Spinal cord (tissue), 10 donors: Measurements from ENCODE around the gene PNLIP. TPM values are rescaled to one million over a fixed set of nuclear protein-coding genes. Genes with fewer than 3 reads are reported as not detected.

ENCODE experiments used
- DNase-seq, 6 donors: peaks; one replicate each; pipeline versions ENCODE4 v3.0.0 to v3.0.0-alpha.2; 2013 to 2015; ENCODE audit warnings: low spot score in 6 of 6, low read depth in 4 of 6
- H3K27ac ChIP-seq: one replicate; pipeline ENCODE4 v1.5.1; 2013; ENCODE audit warnings: low read depth, low read length, control low read depth
- H3K27me3 ChIP-seq: one replicate; pipeline ENCODE4 v1.6.1; 2013; ENCODE audit warnings: low read length; ENCODE audit not compliant: control insufficient read depth, insufficient read depth
- H3K36me3 ChIP-seq: one replicate; pipeline ENCODE4 v1.6.1; 2013; ENCODE audit warnings: low read length; ENCODE audit not compliant: control insufficient read depth, insufficient read depth
- H3K4me1 ChIP-seq: one replicate; pipeline ENCODE4 v1.6.1; 2013; ENCODE audit warnings: low read length; ENCODE audit not compliant: control insufficient read depth, insufficient read depth
- H3K4me3 ChIP-seq: one replicate; pipeline ENCODE4 v1.5.1; 2013; ENCODE audit warnings: low read depth, low read length, control low read depth
- H3K9me3 ChIP-seq: one replicate; pipeline ENCODE4 v1.6.1; 2013; ENCODE audit warnings: low read length; ENCODE audit not compliant: control insufficient read depth, insufficient read depth
- WGBS: methylation state at CpG from one replicate; pipeline ENCODE4 v1.1.5; 2013; ENCODE audit warnings: missing lambda C conversion rate; ENCODE audit not compliant: insufficient coverage; 5-methylcytosine and 5-hydroxymethylcytosine counted together
- polyA plus RNA-seq, 2 donors: library from polyadenylated mRNA; unstranded; fragments of 120-200 nt; gene quantifications; one replicate each; pipeline ENCODE4 v1.2.1, GENCODE V29; 2013; ENCODE audit not compliant: insufficient read length in 2 of 2
- total RNA-seq, 2 donors: library from RNA; depleted of rRNA in 1 of 2; stranded (reverse); fragments of 120-200 nt in 1 of 2; fragments of >200 nt in 1 of 2; gene quantifications; one replicate each; pipeline versions ENCODE4 v1.2.3 to v1.2.4, GENCODE V29; 2013 to 2014
- donor health status: healthy.

PNLIP gene
- total and polyA plus RNA-seq, 4 donors: 0.11 to 0.57 (median 0.31) TPM

GRCh38 chr10:116566932-116567331, 21.2 kb downstream of the PNLIP start:
- no peaks in the 10 kb centered on the region for H3K9me3 ChIP-seq
- H3K36me3 ChIP-seq: no peaks in the 10 kb centered on the region
- H3K4me1 ChIP-seq: no peaks in the 10 kb centered on the region
- no peak overlapping the region for H3K4me3 ChIP-seq
- H3K27ac ChIP-seq: no peak overlapping the region
- no peaks in the 10 kb centered on the region for H3K27me3 ChIP-seq
- no peak for DNase-seq

GRCh38 chr10:116567335-116567734, 21.6 kb downstream of the PNLIP start:
- WGBS: no CpG with 5 or more reads among the region's 3 CpGs
- no peak overlapping the region for H3K4me3 ChIP-seq

GRCh38 chr10:116574797-116575196, 29.1 kb downstream of the PNLIP start:
- WGBS: 100% methylated on average over 1 of the region's 3 CpGs
- DNase-seq: no peak
- Histone ChIP-seq H3K9me3 (no peaks in the 10 kb centered on the region), H3K4me3 (no peak overlapping the region), H3K36me3 (no peaks in the 10 kb centered on the region), H3K27ac (no peak overlapping the region), H3K27me3 (no peaks in the 10 kb centered on the region), H3K4me1 (no peaks in the 10 kb centered on the region)

More at GRCh38 chr10:116567335-116567734, 21.6 kb downstream of the PNLIP start:
- Histone ChIP-seq H3K27ac (no peak overlapping the region), H3K4me1 (no peaks in the 10 kb centered on the region), H3K9me3 (no peaks in the 10 kb centered on the region), H3K27me3 (no peaks in the 10 kb centered on the region), H3K36me3 (no peaks in the 10 kb centered on the region)
- DNase-seq: no peak

- no peaks in the 10 kb centered on the region for H3K4me1 ChIP-seq
- no peaks in the 10 kb centered on the region for H3K27me3 ChIP-seq
- H3K4me3 ChIP-seq: no peak overlapping the region
- H3K36me3 ChIP-seq: no peaks in the 10 kb centered on the region
- H3K9me3 ChIP-seq: no peaks in the 10 kb centered on the region
- no peak for DNase-seq
- no peak overlapping the region for H3K27ac ChIP-seq
- 100% methylated on average over 3 of the region's 8 CpGs for WGBS
These were observed 42.3 kb downstream of the PNLIP start for GRCh38 chr10:116587878-116588591.

GRCh38 chr10:116588995-116589394, 43.3 kb downstream of the PNLIP start:
- WGBS: 100% methylated on average over 2 of the region's 2 CpGs
- Histone ChIP-seq H3K4me3 (no peak overlapping the region), H3K27ac (no peak overlapping the region), H3K27me3 (no peaks in the 10 kb centered on the region), H3K9me3 (no peaks in the 10 kb centered on the region), H3K4me1 (no peaks in the 10 kb centered on the region), H3K36me3 (no peaks in the 10 kb centered on the region)
- no peak for DNase-seq

GRCh38 chr10:116589926-116590325, 44.2 kb downstream of the PNLIP start:
- no peak overlapping the region for H3K4me3 ChIP-seq
- H3K27ac ChIP-seq: no peak overlapping the region
- no peaks in the 10 kb centered on the region for H3K4me1 ChIP-seq
- WGBS: 73% methylated on average over 1 of the region's 2 CpGs
- no peaks in the 10 kb centered on the region for H3K36me3 ChIP-seq
- DNase-seq: no peak
- no peaks in the 10 kb centered on the region for H3K9me3 ChIP-seq
- no peaks in the 10 kb centered on the region for H3K27me3 ChIP-seq

- H3K9me3 ChIP-seq: no peaks in the 10 kb centered on the region
- H3K4me3 ChIP-seq: no peak within 1 kb of the TSS
- no peak within 1 kb of the TSS for H3K27ac ChIP-seq
- WGBS: 86% methylated on average over 5 of the region's 9 CpGs
- no peaks in the 10 kb centered on the region for H3K36me3 ChIP-seq
- no peaks in the 10 kb centered on the region for H3K27me3 ChIP-seq
- DNase-seq: no peak
- H3K4me1 ChIP-seq: no peaks in the 10 kb centered on the region
These were observed 45.1 kb downstream of the PNLIP start, which contains the start of gene PNLIPRP1 for GRCh38 chr10:116590590-116591444. Gene PNLIPRP1, plus strand, starts transcription at chr10:116590959. Its CDS starts 171 bp downstream, at chr10:116591130.

GRCh38 chr10:116593139-116593740, 47.5 kb downstream of the PNLIP start:
- peak in 1 of 6 donors; percentile 5 for DNase-seq
- H3K9me3 ChIP-seq: no peaks in the 10 kb centered on the region
- no peaks in the 10 kb centered on the region for H3K36me3 ChIP-seq
- no peaks in the 10 kb centered on the region for H3K27me3 ChIP-seq
- WGBS: 89% methylated on average over 5 of the region's 5 CpGs
- no peak overlapping the region for H3K27ac ChIP-seq
- H3K4me3 ChIP-seq: no peak overlapping the region
- H3K4me1 ChIP-seq: no peaks in the 10 kb centered on the region

GRCh38 chr10:116594525-116595035, 48.8 kb downstream of the PNLIP start:
- no peaks in the 10 kb centered on the region for H3K4me1 ChIP-seq
- H3K9me3 ChIP-seq: no peaks in the 10 kb centered on the region
- H3K36me3 ChIP-seq: no peaks in the 10 kb centered on the region
- H3K27ac ChIP-seq: no peak overlapping the region
- DNase-seq: no peak
- H3K4me3 ChIP-seq: no peak overlapping the region
- no peaks in the 10 kb centered on the region for H3K27me3 ChIP-seq
- 89% methylated on average over 6 of the region's 7 CpGs for WGBS
